Measurements from ENCODE around the gene TPCN2. TPM values are rescaled to one million over a fixed set of nuclear protein-coding genes. Genes with fewer than 3 reads are reported as not detected.

Gene TPCN2
- polyA plus RNA-seq, 3 donors: 13.4 to 21.5 (median 15.1) TPM

Other genes starting within 250 kb of the TPCN2 start
- 10 to 100 TPM; 26.3 to 36.4 (median 31.3) TPM for gene CPT1A, start 207.0 kb upstream of the TPCN2 start, polyA plus RNA-seq (ENCODE audit: insufficient read length in 3 of 3)
- gene MRPL21, start 145.1 kb upstream of the TPCN2 start, polyA plus RNA-seq (ENCODE audit: insufficient read length in 3 of 3): 10 to 100 TPM; 78.5 to 84.5 (median 82.6) TPM
- 10 to 100 TPM; 15.0 to 19.5 (median 15.5) TPM for gene IGHMBP2, start 145.0 kb upstream of the TPCN2 start, polyA plus RNA-seq (ENCODE audit: insufficient read length in 3 of 3)
- not detected for gene MRGPRD, start 67.9 kb upstream of the TPCN2 start, polyA plus RNA-seq (ENCODE audit: insufficient read length in 3 of 3)
- 10 to 100 TPM; 17.2 to 26.1 (median 23.7) TPM for gene MRGPRF, start 35.7 kb upstream of the TPCN2 start, polyA plus RNA-seq (ENCODE audit: insufficient read length in 3 of 3)
- gene SMIM38, start 107.0 kb downstream of the TPCN2 start, polyA plus RNA-seq (ENCODE audit: insufficient read length in 3 of 3): 1 to 10 TPM in 1 of 3 donors, under 1 TPM in 2; 0.51 to 1.4 (median 0.60) TPM
- 1 to 10 TPM; 4.4 to 8.1 (median 5.1) TPM for gene MYEOV, start 245.2 kb downstream of the TPCN2 start, polyA plus RNA-seq (ENCODE audit: insufficient read length in 3 of 3)

Measured in renal cortex interstitium (tissue), 3 donors.